Upper lobe of left lung (tissue), 4 donors: ENCODE results near the gene DAD1.
"Not testable (repeated sequence)": the region's sequence is repeated elsewhere in the genome, so short reads cannot be mapped to it uniquely, and the experiment has no call there.

Source experiments
- EP300 ChIP-seq, 4 donors: sonication (generic); formaldehyde crosslinking; IDR thresholded peaks; one replicate each; pipeline ENCODE4 v1.5.1; 2017; ENCODE audit warnings: antibody characterized with exemption in 4 of 4, control low read depth in 2 of 4
- POLR2A ChIP-seq, 4 donors: fragments of 450-650 bp; IDR thresholded peaks; one replicate each; pipeline ENCODE4 v1.5.1; 2016 to 2017; ENCODE audit warnings: antibody characterized with exemption in 4 of 4, mild to moderate bottlenecking in 2 of 4
- TF ChIP-seq, protein P1 (sequence below), 6 experiments: fragments of 450-650 bp in 4 of 6; fragments of 200-600 bp in 2 of 6; sonication (generic) in 2 of 6; IDR thresholded peaks; one replicate each; pipeline ENCODE4 v1.5.1; 2016 to 2019; ENCODE audit warnings: antibody characterized with exemption in 6 of 6

DNA sequence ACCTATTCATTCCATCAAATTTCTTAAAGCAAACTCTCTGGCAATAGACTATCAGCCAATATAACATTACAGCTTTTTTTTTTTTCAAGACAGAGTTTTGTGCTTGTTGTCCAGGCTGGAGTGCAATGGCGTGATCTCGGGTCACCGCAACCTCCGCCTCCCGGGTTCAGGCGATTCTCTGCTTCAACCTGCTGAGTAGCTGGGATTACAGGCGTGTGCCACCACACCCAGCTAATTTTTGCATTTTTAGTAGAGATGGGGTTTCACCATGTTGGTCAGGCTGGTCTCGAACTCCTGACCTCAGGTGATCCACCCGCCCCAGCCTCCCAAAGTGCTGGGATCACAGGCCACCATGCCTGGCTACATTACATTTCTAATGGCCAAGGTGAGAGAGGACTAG lies 22.8 kb downstream of the DAD1 start:
- TF ChIP-seq, protein P1, sequence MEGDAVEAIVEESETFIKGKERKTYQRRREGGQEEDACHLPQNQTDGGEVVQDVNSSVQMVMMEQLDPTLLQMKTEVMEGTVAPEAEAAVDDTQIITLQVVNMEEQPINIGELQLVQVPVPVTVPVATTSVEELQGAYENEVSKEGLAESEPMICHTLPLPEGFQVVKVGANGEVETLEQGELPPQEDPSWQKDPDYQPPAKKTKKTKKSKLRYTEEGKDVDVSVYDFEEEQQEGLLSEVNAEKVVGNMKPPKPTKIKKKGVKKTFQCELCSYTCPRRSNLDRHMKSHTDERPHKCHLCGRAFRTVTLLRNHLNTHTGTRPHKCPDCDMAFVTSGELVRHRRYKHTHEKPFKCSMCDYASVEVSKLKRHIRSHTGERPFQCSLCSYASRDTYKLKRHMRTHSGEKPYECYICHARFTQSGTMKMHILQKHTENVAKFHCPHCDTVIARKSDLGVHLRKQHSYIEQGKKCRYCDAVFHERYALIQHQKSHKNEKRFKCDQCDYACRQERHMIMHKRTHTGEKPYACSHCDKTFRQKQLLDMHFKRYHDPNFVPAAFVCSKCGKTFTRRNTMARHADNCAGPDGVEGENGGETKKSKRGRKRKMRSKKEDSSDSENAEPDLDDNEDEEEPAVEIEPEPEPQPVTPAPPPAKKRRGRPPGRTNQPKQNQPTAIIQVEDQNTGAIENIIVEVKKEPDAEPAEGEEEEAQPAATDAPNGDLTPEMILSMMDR (IDR thresholded peaks at IDR 0.05) = not testable (repeated sequence)
- not testable (repeated sequence) for TF ChIP-seq POLR2A, EP300 (IDR thresholded peaks at IDR 0.05)
